HL-60 (cell line): ENCODE results near the gene GPAT2.
"Not testable (repeated sequence)": the region's sequence is repeated elsewhere in the genome, so short reads cannot be mapped to it uniquely, and the experiment has no call there.

Experiments used
- DNase-seq, 2 experiments: peaks; one replicate each; pipeline ENCODE4 v3.0.0-alpha.2; 2010 to 2020; ENCODE audit warnings: low read depth in 1 of 2, low spot score in 1 of 2
- H3K27ac ChIP-seq: fragments of 250-450 bp; sonication (Bioruptor Pico); replicated peaks from 2 replicates; pipeline ENCODE4 v1.5.1; 2020; ENCODE audit warnings: mild to moderate bottlenecking, moderate library complexity
- H3K27me3 ChIP-seq: fragments of 250-450 bp; sonication (Bioruptor Pico); 2 replicates; pipeline ENCODE4 v1.5.1; 2021; ENCODE audit warnings: mild to moderate bottlenecking, moderate library complexity; ENCODE audit not compliant: insufficient read depth, poor library complexity, severe bottlenecking
- H3K4me3 ChIP-seq: replicated peaks from 2 replicates; pipeline ENCODE4 v1.5.1; 2011; ENCODE audit warnings: mild to moderate bottlenecking, control low read depth, low read length; ENCODE audit not compliant: insufficient read depth

Gene GPAT2

DNA sequence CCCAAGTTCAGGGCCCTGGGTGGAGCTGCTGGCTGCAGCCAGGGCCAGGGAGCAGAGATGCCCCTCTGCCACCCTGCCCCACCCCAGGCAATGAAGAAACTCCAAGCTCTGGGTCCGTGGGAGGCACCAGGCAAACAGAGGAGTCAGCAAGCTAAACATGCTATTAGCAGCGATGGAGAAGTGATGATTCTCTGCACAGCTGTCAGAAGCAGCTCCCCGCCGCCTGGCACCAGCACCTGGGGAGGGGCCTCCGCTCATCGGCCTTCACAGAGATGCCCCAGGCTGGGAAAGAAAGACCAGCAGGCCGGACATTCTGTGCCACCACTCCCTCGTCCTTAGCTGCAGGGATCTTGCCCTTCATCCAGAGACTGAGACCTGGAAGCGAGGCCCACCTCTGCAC is 27.2 kb upstream of the GPAT2 start:
- not testable (repeated sequence) for DNase-seq, H3K27ac ChIP-seq, H3K27me3 ChIP-seq, H3K4me3 ChIP-seq

DNA sequence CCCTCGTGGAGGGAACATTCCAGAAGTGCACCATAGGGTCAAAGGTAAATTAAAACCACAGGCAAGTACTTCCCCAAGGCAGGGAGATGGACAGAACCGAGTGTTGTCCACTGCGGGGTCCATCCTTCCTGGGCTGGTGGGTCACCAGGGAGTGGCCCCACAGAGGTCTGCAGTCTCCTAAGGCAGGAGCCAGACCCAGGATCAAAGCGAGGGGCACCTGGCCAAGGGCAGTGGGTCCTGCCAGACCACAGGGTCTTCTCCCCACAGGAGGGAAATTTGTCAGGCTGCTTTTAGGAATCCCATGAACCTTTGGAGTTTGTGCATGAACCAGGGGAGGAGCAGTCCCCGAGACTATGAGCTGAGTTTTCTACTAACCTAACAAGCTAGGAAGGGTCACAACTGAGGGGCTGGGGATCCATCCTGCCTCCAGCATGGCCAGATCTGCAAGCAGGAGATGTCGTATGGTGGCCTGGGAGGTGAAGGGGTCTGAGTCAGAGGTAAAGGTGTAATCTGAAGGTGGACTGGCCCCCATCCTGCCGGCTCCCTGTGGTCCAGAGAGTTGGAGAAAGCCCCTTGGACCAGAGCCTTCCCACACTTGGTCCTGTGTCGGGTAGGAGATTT is 26.6 kb upstream of the GPAT2 start:
- not testable (repeated sequence) for H3K27ac ChIP-seq, DNase-seq, H3K4me3 ChIP-seq, H3K27me3 ChIP-seq

DNA sequence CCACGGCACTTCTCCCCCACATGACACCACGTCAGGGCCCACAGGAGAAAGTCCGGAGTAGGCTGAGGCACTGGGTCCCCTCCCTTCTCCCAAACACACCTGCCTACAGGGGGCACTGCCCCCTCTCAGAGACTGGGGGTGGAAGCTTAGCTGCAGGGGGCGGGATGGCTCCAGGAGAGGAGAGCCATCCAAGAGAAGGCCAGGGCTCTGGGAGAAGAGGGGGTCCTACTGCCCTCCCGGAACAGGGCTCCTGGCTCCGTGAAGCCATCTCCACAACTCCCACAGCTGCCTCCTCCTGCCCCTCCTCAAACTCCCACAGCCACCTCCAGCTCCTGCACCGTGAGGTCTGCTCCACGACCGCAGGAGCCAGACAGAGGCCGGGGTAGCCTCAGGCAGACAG is 25.6 kb upstream of the GPAT2 start:
- DNase-seq, H3K27me3 ChIP-seq, H3K4me3 ChIP-seq, H3K27ac ChIP-seq: not testable (repeated sequence)

DNA sequence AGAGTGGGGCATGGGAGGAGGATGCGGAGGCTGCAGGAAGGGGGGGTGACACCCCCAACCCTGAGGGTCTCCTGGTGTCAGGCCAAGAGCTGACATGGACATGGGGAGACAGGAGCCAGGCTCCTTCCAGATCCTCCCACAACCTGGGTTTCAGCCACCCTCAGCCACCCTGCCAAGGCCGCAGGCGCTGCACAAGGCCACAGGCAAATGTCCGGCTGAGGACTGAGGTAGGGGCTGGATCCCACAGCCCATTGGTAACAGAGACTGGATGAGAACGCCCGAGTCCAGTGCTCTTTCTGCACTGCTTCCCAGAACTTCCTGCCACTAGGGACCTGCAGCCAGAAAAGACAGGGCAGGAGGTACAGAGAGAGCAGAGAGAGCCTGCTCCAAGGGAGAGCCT is 24.7 kb upstream of the GPAT2 start:
- not testable (repeated sequence) for DNase-seq, H3K27me3 ChIP-seq, H3K4me3 ChIP-seq, H3K27ac ChIP-seq

DNA sequence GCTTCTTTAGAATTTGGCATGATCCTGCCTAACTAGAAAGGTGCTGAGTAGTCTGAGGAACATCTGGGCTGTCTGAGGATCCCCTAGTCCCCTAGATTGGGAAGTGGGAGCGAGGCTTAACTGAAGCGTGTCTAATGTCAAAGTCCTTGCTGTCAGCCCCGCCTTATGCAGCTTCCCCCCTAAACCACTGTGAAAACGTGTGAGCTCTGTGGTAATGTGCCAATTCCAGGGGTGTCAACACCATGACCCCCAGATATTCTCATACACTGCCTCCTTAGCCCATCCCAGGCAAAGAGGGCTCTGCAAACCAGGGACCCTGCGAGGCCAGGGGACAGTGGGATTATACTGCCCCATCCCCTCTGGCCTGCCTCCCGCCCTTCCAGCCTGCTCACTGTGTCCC is 21.1 kb upstream of the GPAT2 start:
- not testable (repeated sequence) for H3K27ac ChIP-seq, DNase-seq, H3K27me3 ChIP-seq, H3K4me3 ChIP-seq

DNA sequence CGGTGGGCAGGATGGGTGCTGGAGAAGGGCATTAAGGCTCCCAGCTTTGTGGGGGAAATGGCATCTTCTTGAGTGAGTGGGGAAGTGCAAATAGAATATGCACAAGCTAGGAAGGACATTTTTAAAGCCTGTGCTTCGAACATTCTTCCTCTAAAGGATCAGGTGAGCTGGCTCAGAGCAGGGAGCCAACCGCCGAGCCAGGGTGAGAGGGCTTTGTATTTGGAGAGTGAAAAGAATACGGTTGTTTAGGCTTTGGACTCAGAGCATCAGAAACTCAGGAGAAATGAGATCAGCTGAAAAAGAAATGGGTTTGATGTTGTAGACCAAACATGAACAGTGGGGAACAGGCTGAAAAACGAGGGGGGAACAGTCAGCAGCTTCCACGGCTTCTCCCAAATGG is 19.8 kb upstream of the GPAT2 start:
- H3K27me3 ChIP-seq, H3K4me3 ChIP-seq, DNase-seq, H3K27ac ChIP-seq: not testable (repeated sequence)

DNA sequence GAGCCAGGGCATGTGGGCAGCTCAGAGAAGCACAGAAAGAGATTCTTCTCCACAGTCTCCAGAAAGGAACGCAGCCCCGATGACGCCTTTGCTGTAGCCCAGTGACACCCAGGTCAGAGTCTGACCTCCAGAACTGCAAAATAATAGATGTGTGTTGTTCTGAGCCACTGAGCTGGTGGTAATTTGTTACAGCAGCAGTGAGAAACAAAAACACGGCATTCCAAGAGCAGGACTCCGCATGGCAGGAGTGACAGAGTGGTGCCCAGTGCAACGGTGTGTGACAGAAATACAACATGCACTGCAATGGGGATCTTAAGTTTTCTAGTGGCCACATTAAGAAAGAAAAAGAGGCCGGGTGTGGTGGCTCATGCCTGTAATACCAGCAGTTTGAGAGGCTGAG is 18.7 kb upstream of the GPAT2 start:
- H3K4me3 ChIP-seq, H3K27me3 ChIP-seq, DNase-seq, H3K27ac ChIP-seq: not testable (repeated sequence)

DNA sequence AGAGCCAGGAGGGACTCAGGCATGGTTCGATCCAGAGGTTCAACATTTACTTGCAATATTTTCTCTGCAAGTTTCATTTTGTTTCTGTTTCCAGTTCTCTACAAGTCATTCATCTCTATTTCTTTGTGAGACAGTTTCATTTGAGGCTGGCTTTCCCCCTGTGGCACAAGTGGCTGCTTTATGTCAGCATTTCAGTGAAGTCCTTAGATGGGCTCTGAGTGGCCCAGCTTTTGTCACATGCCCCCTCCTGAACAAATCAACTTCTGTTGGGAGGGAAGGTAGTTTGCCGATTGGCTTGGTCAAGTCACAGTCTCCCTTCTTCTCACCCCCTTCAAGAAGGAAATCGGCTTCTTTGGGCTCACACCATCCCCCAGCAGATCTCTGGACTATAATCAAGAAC is 17.9 kb upstream of the GPAT2 start:
- not testable (repeated sequence) for DNase-seq, H3K27me3 ChIP-seq, H3K4me3 ChIP-seq, H3K27ac ChIP-seq

DNA sequence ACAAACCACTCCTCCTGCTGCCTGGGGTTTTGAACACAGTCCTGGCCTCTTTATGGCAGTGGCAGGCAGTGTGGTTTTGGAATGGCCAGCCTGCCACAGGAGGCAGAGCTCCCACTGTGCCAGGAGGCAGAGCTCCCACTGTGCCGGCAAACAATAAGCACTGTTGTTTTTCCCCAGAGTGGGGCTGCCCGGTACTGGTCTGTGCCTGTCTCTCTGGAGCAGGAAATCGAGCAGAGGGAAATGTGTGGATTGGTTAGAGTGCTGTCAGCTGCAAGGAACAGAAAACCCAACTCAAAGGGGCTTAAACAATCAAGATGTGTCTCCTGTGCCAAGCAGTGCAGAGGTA is 15.2 kb upstream of the GPAT2 start:
- not testable (repeated sequence) for H3K27ac ChIP-seq, H3K27me3 ChIP-seq, DNase-seq, H3K4me3 ChIP-seq

DNA sequence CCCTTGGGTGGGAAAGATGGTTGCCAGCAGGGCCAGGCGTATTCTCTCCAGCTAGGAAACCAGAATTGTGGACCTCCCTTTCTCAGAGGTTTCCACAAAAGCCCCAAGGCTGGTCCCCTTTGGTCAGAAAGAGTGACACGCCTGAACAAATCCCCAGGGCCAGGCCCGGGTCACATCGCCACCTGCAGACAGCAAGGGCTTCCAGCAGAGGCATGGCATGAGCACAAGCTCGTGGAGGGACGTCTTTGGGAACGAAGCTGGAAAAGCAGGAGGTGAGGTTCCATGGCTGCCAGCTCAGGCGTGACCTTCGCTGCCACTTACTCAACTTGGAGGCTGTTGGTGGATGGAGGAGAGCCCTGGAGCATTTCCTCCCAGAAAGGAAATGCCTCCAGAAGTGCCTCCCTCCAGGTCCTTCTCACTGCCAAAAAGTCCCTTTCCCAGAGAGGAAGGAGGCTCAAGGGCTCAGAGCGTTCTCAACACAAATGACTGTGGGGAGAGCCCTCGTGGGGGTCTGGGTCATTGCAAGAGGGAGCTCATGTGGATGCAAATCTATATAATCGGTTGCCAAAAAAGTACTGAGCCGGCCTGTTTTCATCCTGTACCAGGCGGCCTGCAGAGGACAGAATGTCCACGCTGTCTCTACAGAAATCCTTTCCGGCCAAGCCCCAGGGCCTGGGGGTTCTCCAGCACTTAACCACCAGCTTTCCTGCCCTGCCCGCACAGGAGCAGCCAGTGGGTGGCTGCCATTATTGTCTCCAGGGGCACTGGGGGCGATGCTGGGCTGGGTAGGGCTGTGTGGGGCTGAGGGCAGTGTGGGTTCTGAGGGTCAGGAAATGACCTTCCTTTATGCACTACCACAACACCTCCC is 14.6 kb upstream of the GPAT2 start:
- H3K27ac ChIP-seq, H3K27me3 ChIP-seq, DNase-seq, H3K4me3 ChIP-seq: not testable (repeated sequence)

DNA sequence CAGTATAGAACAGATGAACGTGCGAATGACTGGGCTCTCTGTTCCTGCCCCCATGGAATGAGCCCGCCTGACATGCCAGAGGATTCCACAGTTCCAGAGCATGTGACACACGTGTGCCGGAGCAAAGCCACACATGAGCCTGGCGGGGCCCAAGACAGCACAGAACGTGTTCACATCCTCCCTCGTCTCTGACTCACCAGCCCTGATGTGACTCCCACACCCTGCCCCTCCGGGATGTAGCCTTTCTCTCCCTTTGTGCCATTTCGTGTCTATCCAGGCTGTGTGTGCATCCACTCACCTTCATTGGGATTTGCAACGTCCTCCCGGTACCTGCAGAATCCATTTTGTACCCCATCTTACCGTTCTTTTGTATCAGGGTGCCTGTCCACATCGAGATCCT is 838 bp upstream of the GPAT2 start:
- not testable (repeated sequence) for H3K4me3 ChIP-seq, H3K27me3 ChIP-seq, H3K27ac ChIP-seq, DNase-seq

DNA sequence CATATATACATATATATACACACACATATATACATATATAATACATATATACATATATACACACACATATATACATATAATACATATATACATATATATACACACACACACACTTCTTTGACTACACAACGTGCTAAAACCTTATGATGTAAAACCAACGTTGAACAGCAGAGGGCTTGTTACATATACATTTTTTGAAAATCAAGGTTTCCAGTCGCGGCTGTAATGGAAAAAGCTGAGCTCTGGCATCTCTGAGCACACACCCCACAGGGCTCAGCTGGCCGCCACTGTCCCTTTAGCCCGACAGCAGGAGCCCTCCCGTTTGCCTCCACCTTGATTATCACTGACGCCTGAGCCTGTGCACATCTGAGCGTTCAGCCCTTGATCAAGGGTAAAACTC is 719 bp downstream of the GPAT2 start:
- H3K4me3 ChIP-seq, H3K27me3 ChIP-seq, DNase-seq, H3K27ac ChIP-seq: not testable (repeated sequence)

DNA sequence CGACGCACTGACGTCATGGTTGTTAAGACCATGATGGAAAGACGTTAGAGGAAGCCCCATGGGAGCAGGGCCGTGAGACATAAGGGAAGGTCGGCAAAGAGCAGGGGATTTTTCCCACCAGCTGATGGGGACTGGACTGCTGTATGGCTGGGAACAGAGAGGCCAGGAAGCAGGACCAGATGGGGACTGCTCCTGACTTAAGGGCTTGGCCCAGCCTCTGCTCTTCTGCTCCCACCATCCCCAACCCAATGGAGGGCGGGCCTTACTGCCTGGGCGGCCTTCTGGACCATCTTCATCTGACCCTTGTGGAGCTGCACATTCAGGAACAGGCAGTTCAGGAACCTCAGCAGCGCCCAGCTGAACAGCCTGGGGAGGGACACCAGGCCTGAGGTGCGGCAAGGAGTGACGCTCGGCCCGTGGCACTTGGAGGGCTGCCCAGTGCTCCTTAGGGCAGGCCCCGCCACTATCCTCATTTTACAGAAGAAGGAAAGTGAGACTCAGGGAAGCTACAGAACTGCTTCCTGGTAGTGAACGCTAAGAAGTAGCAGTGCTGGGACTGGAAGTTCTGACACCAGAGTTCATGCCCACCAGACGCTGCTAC is 6.9 kb downstream of the GPAT2 start:
- DNase-seq, H3K27ac ChIP-seq, H3K4me3 ChIP-seq, H3K27me3 ChIP-seq: not testable (repeated sequence)

DNA sequence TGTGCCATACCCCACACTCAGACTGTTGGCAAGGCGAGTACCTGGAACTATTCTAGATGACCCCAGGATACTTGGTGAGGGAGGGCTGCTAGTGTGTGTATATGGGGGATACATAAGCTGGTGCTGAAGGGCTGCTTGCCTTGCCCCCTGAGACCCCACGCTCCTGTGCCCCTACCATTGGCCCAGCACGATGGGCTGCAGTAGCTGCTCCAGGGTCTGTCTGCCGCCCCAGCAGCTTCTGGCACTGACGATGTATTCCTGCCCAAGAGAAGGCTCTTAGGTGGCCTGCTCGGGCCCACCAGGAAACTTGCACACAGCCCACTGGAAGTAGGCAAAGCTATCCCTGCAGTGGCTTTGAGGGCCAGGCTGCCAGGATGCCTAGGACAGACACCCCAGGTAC is 9.0 kb downstream of the GPAT2 start:
- not testable (repeated sequence) for DNase-seq, H3K27ac ChIP-seq, H3K4me3 ChIP-seq, H3K27me3 ChIP-seq
